GM12878 (cell line): ENCODE measurements around the gene SRP54.

Experiments used
- CHD2 ChIP-seq: IDR thresholded peaks from 2 replicates; pipeline ENCODE4 v1.6.1; 2011; ENCODE audit warnings: low read depth, low read length, improper control_type of control experiment, borderline replicate concordance
- DPF2 ChIP-seq: fragments of 450-650 bp; IDR thresholded peaks from 2 replicates; pipeline ENCODE4 v1.6.1; 2017; ENCODE audit warnings: mild to moderate bottlenecking
- NFIC ChIP-seq: IDR thresholded peaks from 2 replicates; pipeline ENCODE4 v1.6.1; 2012; ENCODE audit warnings: low read depth, mild to moderate bottlenecking, inconsistent platforms, low read length, moderate library complexity
- RFX5 ChIP-seq: IDR thresholded peaks from 2 replicates; pipeline ENCODE4 v1.6.1; 2011; ENCODE audit warnings: low read depth, low read length, improper control_type of control experiment
- SP1 ChIP-seq: IDR thresholded peaks from one replicate; pipeline ENCODE4 v1.6.1; 2011; ENCODE audit warnings: low read depth, low read length
- TAF1 ChIP-seq: IDR thresholded peaks from 2 replicates; pipeline ENCODE4 v1.6.1; 2011; ENCODE audit warnings: mild to moderate bottlenecking, low read depth, low read length, borderline replicate concordance
- TF ChIP-seq, protein P1 (sequence below): IDR thresholded peaks from 2 replicates; pipeline ENCODE4 v1.6.1; 2011; ENCODE audit warnings: low read depth, low read length, improper control_type of control experiment, borderline replicate concordance
- TF ChIP-seq, protein P2 (sequence below): IDR thresholded peaks from 2 replicates; pipeline ENCODE4 v1.6.1; 2012; ENCODE audit warnings: low read depth, low read length, improper control_type of control experiment
- TF ChIP-seq, protein P3 (sequence below), 3 experiments: IDR thresholded peaks in 2 of 3; conservative IDR thresholded peaks in 1 of 3; 2 replicates each; pipeline ENCODE4 v1.5.1; 2011; ENCODE audit warnings: low read depth in 3 of 3, low read length in 3 of 3, mild to moderate bottlenecking in 3 of 3, control low read depth in 2 of 3, moderate library complexity in 2 of 3, inconsistent platforms in 1 of 3, mixed read lengths in 1 of 3; ENCODE audit not compliant: control insufficient read depth in 2 of 3, insufficient read depth in 1 of 3; ENCODE audit errors: extremely low read depth in 1 of 3

DNA sequence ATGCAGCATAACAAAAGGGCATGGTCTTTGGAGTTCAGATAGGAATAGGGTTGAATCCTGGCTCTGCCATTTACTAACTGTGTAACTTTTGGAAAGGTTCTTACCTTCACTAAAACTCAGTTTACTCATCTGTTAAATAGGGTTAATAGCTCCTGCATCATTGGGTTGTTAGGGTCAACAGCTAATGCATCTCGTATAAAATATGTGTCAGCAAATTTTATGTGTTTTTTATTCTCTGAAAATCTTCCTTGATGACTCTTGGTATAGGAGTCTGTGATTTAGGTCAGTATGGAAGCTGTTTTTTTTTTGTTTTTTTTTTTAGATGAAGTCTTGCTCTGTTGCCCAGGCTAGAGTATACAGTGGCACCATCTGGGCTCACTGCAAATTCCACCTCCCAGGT, 36.1 kb upstream of the SRP54 start:
- TF ChIP-seq, protein P1, sequence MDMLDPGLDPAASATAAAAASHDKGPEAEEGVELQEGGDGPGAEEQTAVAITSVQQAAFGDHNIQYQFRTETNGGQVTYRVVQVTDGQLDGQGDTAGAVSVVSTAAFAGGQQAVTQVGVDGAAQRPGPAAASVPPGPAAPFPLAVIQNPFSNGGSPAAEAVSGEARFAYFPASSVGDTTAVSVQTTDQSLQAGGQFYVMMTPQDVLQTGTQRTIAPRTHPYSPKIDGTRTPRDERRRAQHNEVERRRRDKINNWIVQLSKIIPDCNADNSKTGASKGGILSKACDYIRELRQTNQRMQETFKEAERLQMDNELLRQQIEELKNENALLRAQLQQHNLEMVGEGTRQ: no peak
- TF ChIP-seq, protein P2, sequence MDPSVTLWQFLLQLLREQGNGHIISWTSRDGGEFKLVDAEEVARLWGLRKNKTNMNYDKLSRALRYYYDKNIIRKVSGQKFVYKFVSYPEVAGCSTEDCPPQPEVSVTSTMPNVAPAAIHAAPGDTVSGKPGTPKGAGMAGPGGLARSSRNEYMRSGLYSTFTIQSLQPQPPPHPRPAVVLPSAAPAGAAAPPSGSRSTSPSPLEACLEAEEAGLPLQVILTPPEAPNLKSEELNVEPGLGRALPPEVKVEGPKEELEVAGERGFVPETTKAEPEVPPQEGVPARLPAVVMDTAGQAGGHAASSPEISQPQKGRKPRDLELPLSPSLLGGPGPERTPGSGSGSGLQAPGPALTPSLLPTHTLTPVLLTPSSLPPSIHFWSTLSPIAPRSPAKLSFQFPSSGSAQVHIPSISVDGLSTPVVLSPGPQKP: no peak
- TF ChIP-seq, protein P3, sequence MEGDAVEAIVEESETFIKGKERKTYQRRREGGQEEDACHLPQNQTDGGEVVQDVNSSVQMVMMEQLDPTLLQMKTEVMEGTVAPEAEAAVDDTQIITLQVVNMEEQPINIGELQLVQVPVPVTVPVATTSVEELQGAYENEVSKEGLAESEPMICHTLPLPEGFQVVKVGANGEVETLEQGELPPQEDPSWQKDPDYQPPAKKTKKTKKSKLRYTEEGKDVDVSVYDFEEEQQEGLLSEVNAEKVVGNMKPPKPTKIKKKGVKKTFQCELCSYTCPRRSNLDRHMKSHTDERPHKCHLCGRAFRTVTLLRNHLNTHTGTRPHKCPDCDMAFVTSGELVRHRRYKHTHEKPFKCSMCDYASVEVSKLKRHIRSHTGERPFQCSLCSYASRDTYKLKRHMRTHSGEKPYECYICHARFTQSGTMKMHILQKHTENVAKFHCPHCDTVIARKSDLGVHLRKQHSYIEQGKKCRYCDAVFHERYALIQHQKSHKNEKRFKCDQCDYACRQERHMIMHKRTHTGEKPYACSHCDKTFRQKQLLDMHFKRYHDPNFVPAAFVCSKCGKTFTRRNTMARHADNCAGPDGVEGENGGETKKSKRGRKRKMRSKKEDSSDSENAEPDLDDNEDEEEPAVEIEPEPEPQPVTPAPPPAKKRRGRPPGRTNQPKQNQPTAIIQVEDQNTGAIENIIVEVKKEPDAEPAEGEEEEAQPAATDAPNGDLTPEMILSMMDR (IDR thresholded peaks at IDR 0.05 in 2 of 3, conservative IDR thresholded peaks at IDR 0.05 in 1 of 3; ENCODE audit: control insufficient read depth in 2 of 3, extremely low read depth in 1 of 3, insufficient read depth in 1 of 3, low read depth in 3 of 3, low read length in 3 of 3): no peak
- TF ChIP-seq CHD2 (no peak), DPF2 (no peak), SP1 (no peak), NFIC (no peak), TAF1 (no peak), RFX5 (no peak)
